Measurements from ENCODE around the gene MRPS9.

GRCh38 chr2:105135436-105135835 lies 97.6 kb downstream of the MRPS9 start:
- TF ChIP-seq CTCF (IDR thresholded peaks at IDR 0.05) (no peak), POLR2A (IDR thresholded peaks at IDR 0.05) (no peak)
